Hematopoietic multipotent progenitor cell treated with erythropoietin and hydrocortisone succinate and interleukin-3 and kit ligand, for 15 days (in vitro differentiated cells): Measurements from ENCODE around the gene MOB2.

Experiments
- DNase-seq: peaks from one replicate; pipeline ENCODE4 v3.0.0-alpha.2; 2015; ENCODE audit warnings: low spot score

The MOB2 gene

GRCh38 chr11:1487091-1487850, 692 bp upstream of the MOB2 start:
- no peak for DNase-seq

- DNase-seq = no peak
Observed at GRCh38 chr11:1485504-1485885, 1.1 kb downstream of the MOB2 start.

- no peak for DNase-seq
Observed at GRCh38 chr11:1484695-1485503, 1.7 kb downstream of the MOB2 start.

DNA sequence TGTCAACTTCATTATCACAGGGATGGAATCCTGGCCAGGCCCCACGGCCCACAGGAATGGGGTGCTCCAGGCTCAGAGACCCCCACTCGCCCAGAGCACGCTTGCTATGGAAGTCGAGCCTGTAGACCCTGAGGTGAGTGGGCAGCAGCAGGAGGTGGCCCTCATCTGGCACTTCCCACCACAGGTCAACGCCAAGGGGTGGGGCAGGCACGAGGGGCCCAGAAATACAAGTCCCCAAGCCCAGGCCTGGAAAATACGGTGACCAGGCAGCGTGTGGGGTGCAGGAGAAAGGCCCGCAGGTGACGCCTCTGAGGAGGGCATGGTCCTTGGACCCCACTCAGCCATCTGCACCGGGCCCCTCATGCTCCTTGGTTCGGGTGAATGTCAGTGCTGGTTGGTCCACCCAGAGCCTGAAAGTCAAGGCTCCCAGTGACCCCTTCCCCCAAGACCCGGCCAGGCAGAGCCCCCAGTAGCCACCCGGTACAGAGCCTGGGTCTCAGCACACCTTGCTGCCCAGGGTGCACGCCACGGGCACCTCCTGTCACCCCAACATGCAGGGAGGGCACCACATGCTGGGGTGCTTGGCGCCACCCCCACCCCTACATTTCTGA, 2.4 kb downstream of the MOB2 start:
- no peak for DNase-seq

DNA sequence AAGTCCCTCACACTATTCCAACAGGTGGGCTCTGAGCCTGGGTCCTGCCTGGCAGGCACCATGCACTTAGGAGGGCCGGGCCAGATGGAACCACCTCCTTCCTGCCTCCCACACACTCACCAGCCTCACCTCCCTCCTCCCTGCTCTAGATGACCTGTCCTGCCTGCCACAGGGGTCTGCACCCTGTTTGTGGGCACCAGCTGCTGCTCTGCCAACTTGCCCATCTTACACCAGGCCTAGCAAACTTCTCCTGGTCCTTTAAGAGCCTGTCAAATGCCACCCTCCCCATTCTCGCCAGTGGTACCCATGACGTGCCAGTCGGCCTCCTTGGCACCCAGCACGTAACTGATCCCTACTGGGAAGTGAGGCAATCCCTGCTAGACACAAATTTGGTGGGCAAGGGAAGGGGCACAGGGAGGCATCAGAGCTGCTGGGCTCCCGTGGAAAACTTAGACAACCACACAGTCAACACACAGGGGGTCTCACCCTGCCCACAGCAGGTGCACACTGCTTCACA, 3.1 kb downstream of the MOB2 start:
- no peak for DNase-seq

- DNase-seq = no peak
Observed at GRCh38 chr11:1482581-1483444, 3.8 kb downstream of the MOB2 start.

DNA sequence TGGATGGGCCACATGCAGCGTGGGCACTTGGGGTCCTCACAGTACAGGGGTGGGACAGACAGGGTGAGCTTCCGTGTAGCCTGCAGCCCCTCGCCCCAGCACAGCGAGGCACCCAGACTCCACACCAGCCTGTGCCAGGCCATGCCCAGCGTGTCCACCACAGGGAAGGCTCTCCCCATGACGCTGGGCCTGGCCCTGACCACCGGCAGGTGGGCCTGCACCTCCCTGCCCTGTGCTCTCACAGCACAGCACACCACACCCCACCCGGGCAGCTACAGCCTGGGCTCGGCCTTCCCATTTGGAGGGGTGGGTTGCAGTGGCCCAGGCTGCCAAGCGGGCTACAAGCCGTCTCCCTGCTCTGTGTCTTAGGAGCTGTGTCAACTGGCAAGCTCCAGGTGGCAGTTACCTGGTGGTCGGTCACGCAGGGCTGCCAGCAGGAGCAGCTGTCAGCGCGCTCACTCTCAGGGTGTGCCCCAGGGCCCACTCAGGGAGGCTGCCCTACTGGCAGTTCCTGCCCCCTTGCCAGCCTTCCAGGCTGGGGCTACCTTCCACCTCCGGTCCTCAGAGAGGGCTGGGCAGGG, 4.6 kb downstream of the MOB2 start:
- DNase-seq = no peak

DNA sequence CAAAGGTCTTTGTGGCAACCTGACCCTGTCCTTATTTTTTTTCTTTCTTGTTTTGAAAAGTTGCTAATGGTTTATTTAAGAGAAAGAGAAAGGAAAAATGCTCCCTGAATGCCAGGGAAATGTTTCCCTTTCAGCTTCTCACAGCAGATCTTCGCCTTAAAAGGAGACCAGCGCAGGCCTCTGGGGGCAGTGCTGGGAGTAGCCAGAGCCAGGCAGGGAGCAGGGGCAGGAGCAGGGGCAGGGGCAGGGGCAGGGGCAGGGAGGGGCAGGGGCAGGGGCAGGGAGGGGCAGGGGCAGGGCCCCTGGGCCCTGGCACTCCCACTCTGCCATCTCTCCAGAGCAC, 5.1 kb downstream of the MOB2 start:
- DNase-seq = no peak

DNA sequence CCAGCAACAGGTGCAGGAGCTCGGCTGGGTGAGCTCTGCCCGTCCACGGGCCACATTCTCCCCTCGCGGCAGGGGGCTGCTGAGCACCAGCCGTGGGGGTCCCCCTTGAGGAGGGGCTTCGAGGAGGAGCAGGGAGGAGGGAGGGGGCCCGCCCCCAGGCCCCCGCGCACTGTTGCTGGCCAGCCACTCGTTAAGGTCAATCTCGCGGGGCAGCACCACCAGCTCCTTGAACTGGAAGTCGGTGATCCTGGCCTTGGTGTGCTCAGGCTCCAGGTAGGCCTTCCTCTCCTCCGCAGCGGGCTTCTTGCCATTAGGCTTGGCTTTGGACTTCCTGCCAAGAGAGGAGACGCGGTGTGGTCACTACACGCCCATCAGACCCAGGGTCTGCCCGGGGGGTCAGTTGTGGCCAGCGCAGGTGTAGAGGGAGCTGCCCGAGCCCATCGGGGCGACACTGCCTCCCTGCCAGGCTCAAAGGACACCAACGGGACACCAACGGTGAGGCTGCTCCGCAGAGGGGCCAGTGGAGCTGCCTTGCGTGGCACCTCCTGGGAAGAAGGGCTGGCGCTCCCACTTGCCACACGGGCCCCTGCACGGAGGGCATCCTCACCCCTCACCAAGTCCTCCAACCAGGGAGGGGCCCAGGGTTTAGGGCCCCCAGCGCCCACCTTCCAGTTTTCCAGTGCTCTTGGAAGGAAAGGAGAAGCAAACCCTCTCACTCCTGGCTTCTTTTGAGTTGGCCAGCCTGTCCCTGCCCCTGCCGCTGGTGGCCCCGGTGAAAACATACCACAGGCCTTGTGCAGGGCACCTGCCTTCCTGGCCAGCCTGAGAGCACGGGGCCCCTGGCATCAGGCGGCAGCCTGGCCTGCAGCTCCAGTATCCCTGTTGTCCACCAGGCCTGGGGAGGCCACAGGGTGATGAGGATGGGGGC, 5.8 kb downstream of the MOB2 start:
- DNase-seq = no peak

GRCh38 chr11:1480191-1480554, 6.4 kb downstream of the MOB2 start:
- DNase-seq = no peak

GRCh38 chr11:1479678-1480118, 6.9 kb downstream of the MOB2 start:
- DNase-seq = no peak

- no peak for DNase-seq
Observed at GRCh38 chr11:1479006-1479677, 7.4 kb downstream of the MOB2 start.

DNA sequence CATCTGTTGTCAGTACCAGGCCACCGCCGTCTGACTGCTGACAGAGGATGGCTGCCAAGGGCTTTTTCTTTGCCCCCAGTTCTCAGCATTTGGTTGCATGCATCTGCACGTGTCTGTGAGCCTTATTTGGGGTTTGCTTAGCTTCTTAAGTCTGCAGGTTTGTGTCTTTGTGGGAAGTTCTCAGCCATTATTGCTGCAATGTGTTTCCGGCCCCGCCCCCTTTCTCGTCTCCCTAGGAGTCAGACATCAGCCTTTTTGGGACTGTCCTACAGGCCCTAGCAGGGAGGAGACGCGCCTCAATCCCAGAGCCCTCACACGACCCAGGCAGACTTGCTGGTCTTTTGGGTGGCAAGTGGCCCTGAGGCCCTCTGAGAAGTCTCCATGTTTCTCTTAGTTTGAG, 8.0 kb downstream of the MOB2 start:
- DNase-seq = no peak

DNA sequence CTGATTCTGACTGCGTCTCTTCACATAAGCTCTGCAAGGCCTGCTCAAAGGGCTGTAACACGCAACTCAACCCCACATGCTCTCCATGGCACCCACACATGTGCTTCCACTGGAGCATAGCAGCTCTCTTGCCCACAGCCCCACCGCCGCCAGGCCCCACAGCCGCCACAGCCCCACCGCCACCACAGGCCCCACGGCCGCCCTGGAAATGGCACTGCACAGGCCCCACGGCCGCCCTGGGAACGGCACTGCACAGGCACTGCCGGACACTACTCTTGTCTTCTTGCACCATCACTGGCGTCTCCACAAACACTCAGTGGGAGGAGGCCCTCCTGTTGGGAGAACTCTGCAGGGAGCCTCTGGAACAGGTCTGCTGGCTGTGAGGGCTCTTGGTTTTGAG, 8.6 kb downstream of the MOB2 start:
- DNase-seq = no peak

GRCh38 chr11:1476940-1477736, 9.4 kb downstream of the MOB2 start:
- DNase-seq = no peak

GRCh38 chr11:1475841-1476240, 10.7 kb downstream of the MOB2 start:
- DNase-seq = no peak

DNA sequence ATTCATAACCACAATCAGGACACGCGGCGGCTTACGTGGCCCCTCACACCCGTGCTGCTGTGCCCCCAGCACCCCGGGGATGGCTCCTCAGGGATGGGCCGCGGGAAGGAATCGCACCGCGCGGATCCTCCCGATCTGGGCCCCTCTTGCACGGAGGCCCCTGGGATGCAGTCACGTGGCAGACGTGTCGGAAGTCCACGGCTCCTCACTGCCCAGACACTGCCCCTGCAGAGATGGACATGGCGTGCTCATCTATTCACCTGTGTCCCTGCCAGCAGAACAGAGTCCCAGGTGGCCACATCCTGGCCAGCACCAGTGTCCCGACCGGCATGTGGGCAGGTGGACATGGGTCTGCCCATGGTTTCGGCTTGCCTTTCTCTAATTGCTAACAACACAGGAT, 12.8 kb downstream of the MOB2 start:
- no peak for DNase-seq

GRCh38 chr11:1473011-1473628, 13.5 kb downstream of the MOB2 start:
- DNase-seq = no peak
